ENCODE measurements around the gene DAAM1.

DAAM1 gene

GRCh38 chr14:59341858-59342477 is 153.5 kb downstream of the DAAM1 start:
- H3K4me3 ChIP-seq (ENCODE audit: low read depth, low read length): no peak overlapping the region
- no peaks in the 10 kb centered on the region for H3K27me3 ChIP-seq (ENCODE audit: control insufficient read depth, insufficient read depth, low read length)
- no peaks in the 10 kb centered on the region for H3K9me3 ChIP-seq (ENCODE audit: control insufficient read depth, insufficient read depth, low read length)
- peaks cover 77% of the 10 kb centered on the region for H3K4me1 ChIP-seq (ENCODE audit: control insufficient read depth, insufficient read depth, low read length)
- H3K27ac ChIP-seq (ENCODE audit: low read depth, low read length): no peak overlapping the region
- no peaks in the 10 kb centered on the region for H3K36me3 ChIP-seq (ENCODE audit: control insufficient read depth, insufficient read depth, low read length)
- H3K9ac ChIP-seq (ENCODE audit: low read depth, low read length): no peak overlapping the region

- Histone ChIP-seq H3K9ac (ENCODE audit: low read depth, low read length) (no peak overlapping the region), H3K27me3 (ENCODE audit: control insufficient read depth, insufficient read depth, low read length) (no peaks in the 10 kb centered on the region), H3K27ac (ENCODE audit: low read depth, low read length) (peak overlapping the region; percentile 31), H3K9me3 (ENCODE audit: control insufficient read depth, insufficient read depth, low read length) (no peaks in the 10 kb centered on the region), H3K36me3 (ENCODE audit: control insufficient read depth, insufficient read depth, low read length) (peaks cover 3% of the 10 kb centered on the region; the same call in 1 of the 2 replicates), H3K4me1 (ENCODE audit: control insufficient read depth, insufficient read depth, low read length) (peaks cover 69% of the 10 kb centered on the region), H3K4me3 (ENCODE audit: low read depth, low read length) (no peak overlapping the region)
Measured at GRCh38 chr14:59342516-59343484, 154.3 kb downstream of the DAAM1 start.

- Histone ChIP-seq H3K36me3 (ENCODE audit: control insufficient read depth, insufficient read depth, low read length) (peaks cover 11% of the 10 kb centered on the region), H3K27me3 (ENCODE audit: control insufficient read depth, insufficient read depth, low read length) (no peaks in the 10 kb centered on the region), H3K4me3 (ENCODE audit: low read depth, low read length) (no peak overlapping the region), H3K9ac (ENCODE audit: low read depth, low read length) (no peak overlapping the region), H3K4me1 (ENCODE audit: control insufficient read depth, insufficient read depth, low read length) (peaks cover 61% of the 10 kb centered on the region), H3K9me3 (ENCODE audit: control insufficient read depth, insufficient read depth, low read length) (no peaks in the 10 kb centered on the region), H3K27ac (ENCODE audit: low read depth, low read length) (peak overlapping the region; percentile 31)
Measured at GRCh38 chr14:59343585-59343984, 155.1 kb downstream of the DAAM1 start.

GRCh38 chr14:59344016-59344415 is 155.5 kb downstream of the DAAM1 start:
- no peaks in the 10 kb centered on the region for H3K27me3 ChIP-seq (ENCODE audit: control insufficient read depth, insufficient read depth, low read length)
- no peak overlapping the region for H3K4me3 ChIP-seq (ENCODE audit: low read depth, low read length)
- no peak overlapping the region for H3K27ac ChIP-seq (ENCODE audit: low read depth, low read length)
- no peaks in the 10 kb centered on the region for H3K9me3 ChIP-seq (ENCODE audit: control insufficient read depth, insufficient read depth, low read length)
- H3K4me1 ChIP-seq (ENCODE audit: control insufficient read depth, insufficient read depth, low read length): peaks cover 57% of the 10 kb centered on the region
- peaks cover 11% of the 10 kb centered on the region for H3K36me3 ChIP-seq (ENCODE audit: control insufficient read depth, insufficient read depth, low read length)
- no peak overlapping the region for H3K9ac ChIP-seq (ENCODE audit: low read depth, low read length)

GRCh38 chr14:59344691-59345455 is 156.4 kb downstream of the DAAM1 start:
- no peak overlapping the region for H3K9ac ChIP-seq (ENCODE audit: low read depth, low read length)
- peak overlapping the region; percentile 7 for H3K27ac ChIP-seq (ENCODE audit: low read depth, low read length)
- peaks cover 48% of the 10 kb centered on the region for H3K4me1 ChIP-seq (ENCODE audit: control insufficient read depth, insufficient read depth, low read length)
- peaks cover 11% of the 10 kb centered on the region for H3K36me3 ChIP-seq (ENCODE audit: control insufficient read depth, insufficient read depth, low read length)
- H3K27me3 ChIP-seq (ENCODE audit: control insufficient read depth, insufficient read depth, low read length): no peaks in the 10 kb centered on the region
- H3K4me3 ChIP-seq (ENCODE audit: low read depth, low read length): no peak overlapping the region
- H3K9me3 ChIP-seq (ENCODE audit: control insufficient read depth, insufficient read depth, low read length): no peaks in the 10 kb centered on the region

- no peaks in the 10 kb centered on the region for H3K27me3 ChIP-seq (ENCODE audit: control insufficient read depth, insufficient read depth, low read length)
- no peak overlapping the region for H3K27ac ChIP-seq (ENCODE audit: low read depth, low read length)
- no peaks in the 10 kb centered on the region for H3K9me3 ChIP-seq (ENCODE audit: control insufficient read depth, insufficient read depth, low read length)
- H3K9ac ChIP-seq (ENCODE audit: low read depth, low read length): no peak overlapping the region
- H3K4me1 ChIP-seq (ENCODE audit: control insufficient read depth, insufficient read depth, low read length): peaks cover 37% of the 10 kb centered on the region
- peaks cover 11% of the 10 kb centered on the region for H3K36me3 ChIP-seq (ENCODE audit: control insufficient read depth, insufficient read depth, low read length)
- H3K4me3 ChIP-seq (ENCODE audit: low read depth, low read length): no peak overlapping the region
Measured at GRCh38 chr14:59346329-59346728, 157.9 kb downstream of the DAAM1 start.

- Histone ChIP-seq H3K36me3 (ENCODE audit: control insufficient read depth, insufficient read depth, low read length) (peaks cover 11% of the 10 kb centered on the region), H3K27ac (ENCODE audit: low read depth, low read length) (no peak overlapping the region), H3K4me1 (ENCODE audit: control insufficient read depth, insufficient read depth, low read length) (peaks cover 35% of the 10 kb centered on the region), H3K9ac (ENCODE audit: low read depth, low read length) (no peak overlapping the region), H3K27me3 (ENCODE audit: control insufficient read depth, insufficient read depth, low read length) (no peaks in the 10 kb centered on the region), H3K4me3 (ENCODE audit: low read depth, low read length) (no peak overlapping the region), H3K9me3 (ENCODE audit: control insufficient read depth, insufficient read depth, low read length) (no peaks in the 10 kb centered on the region)
Measured at GRCh38 chr14:59346796-59347510, 158.5 kb downstream of the DAAM1 start.

GRCh38 chr14:59347511-59347900 is 159.0 kb downstream of the DAAM1 start:
- H3K4me3 ChIP-seq (ENCODE audit: low read depth, low read length): no peak overlapping the region
- H3K36me3 ChIP-seq (ENCODE audit: control insufficient read depth, insufficient read depth, low read length): peaks cover 11% of the 10 kb centered on the region
- H3K9me3 ChIP-seq (ENCODE audit: control insufficient read depth, insufficient read depth, low read length): no peaks in the 10 kb centered on the region
- H3K4me1 ChIP-seq (ENCODE audit: control insufficient read depth, insufficient read depth, low read length): peaks cover 37% of the 10 kb centered on the region
- no peaks in the 10 kb centered on the region for H3K27me3 ChIP-seq (ENCODE audit: control insufficient read depth, insufficient read depth, low read length)
- H3K27ac ChIP-seq (ENCODE audit: low read depth, low read length): no peak overlapping the region
- no peak overlapping the region for H3K9ac ChIP-seq (ENCODE audit: low read depth, low read length)

- Histone ChIP-seq H3K9ac (ENCODE audit: low read depth, low read length) (no peak overlapping the region), H3K36me3 (ENCODE audit: control insufficient read depth, insufficient read depth, low read length) (peaks cover 12% of the 10 kb centered on the region), H3K27ac (ENCODE audit: low read depth, low read length) (no peak overlapping the region), H3K4me3 (ENCODE audit: low read depth, low read length) (no peak overlapping the region), H3K4me1 (ENCODE audit: control insufficient read depth, insufficient read depth, low read length) (peaks cover 36% of the 10 kb centered on the region), H3K27me3 (ENCODE audit: control insufficient read depth, insufficient read depth, low read length) (no peaks in the 10 kb centered on the region), H3K9me3 (ENCODE audit: control insufficient read depth, insufficient read depth, low read length) (no peaks in the 10 kb centered on the region)
Measured at GRCh38 chr14:59347915-59348314, 159.4 kb downstream of the DAAM1 start.

GRCh38 chr14:59349258-59349701 is 160.8 kb downstream of the DAAM1 start:
- H3K27ac ChIP-seq (ENCODE audit: low read depth, low read length): no peak overlapping the region
- H3K4me1 ChIP-seq (ENCODE audit: control insufficient read depth, insufficient read depth, low read length): peaks cover 22% of the 10 kb centered on the region
- H3K9me3 ChIP-seq (ENCODE audit: control insufficient read depth, insufficient read depth, low read length): no peaks in the 10 kb centered on the region
- no peaks in the 10 kb centered on the region for H3K27me3 ChIP-seq (ENCODE audit: control insufficient read depth, insufficient read depth, low read length)
- no peak overlapping the region for H3K9ac ChIP-seq (ENCODE audit: low read depth, low read length)
- H3K4me3 ChIP-seq (ENCODE audit: low read depth, low read length): no peak overlapping the region
- H3K36me3 ChIP-seq (ENCODE audit: control insufficient read depth, insufficient read depth, low read length): peaks cover 15% of the 10 kb centered on the region
